HepG2 (cell line): Measurements from ENCODE around the gene COL9A3.

Source experiments
- CTCF ChIP-seq: sonication (generic); formaldehyde crosslinking; IDR thresholded peaks from 2 replicates; pipeline ENCODE4 v1.5.0; 2020; ENCODE audit warnings: mild to moderate bottlenecking, missing genetic modification reagents, moderate library complexity
- EZH2 ChIP-seq: conservative IDR thresholded peaks from 2 replicates; pipeline ENCODE4 v1.6.1; 2012; ENCODE audit warnings: mild to moderate bottlenecking, low read depth, low read length, moderate library complexity
- FUBP1 ChIP-seq: sonication (generic); formaldehyde crosslinking; IDR thresholded peaks from 2 replicates; pipeline ENCODE4 v1.5.1; 2020; ENCODE audit warnings: missing genetic modification reagents, mild to moderate bottlenecking, borderline replicate concordance
- IRF1 ChIP-seq: sonication (generic); formaldehyde crosslinking; IDR thresholded peaks from 2 replicates; pipeline ENCODE4 v1.4.0; 2020; ENCODE audit warnings: low read depth, mild to moderate bottlenecking, missing genetic modification reagents
- MZF1 ChIP-seq: sonication (generic); formaldehyde crosslinking; IDR thresholded peaks from 2 replicates; pipeline ENCODE4 v1.8.1; 2023; ENCODE audit warnings: mild to moderate bottlenecking, missing genetic modification reagents, borderline replicate concordance
- NFRKB ChIP-seq: fragments of 450-650 bp; IDR thresholded peaks from 2 replicates; pipeline ENCODE4 v1.6.1; 2017
- RXRA ChIP-seq: sonication (generic); formaldehyde crosslinking; IDR thresholded peaks from 2 replicates; pipeline ENCODE4 v1.5.1; 2020; ENCODE audit warnings: missing genetic modification reagents
- STAT5B ChIP-seq: sonication (generic); formaldehyde crosslinking; IDR thresholded peaks from 2 replicates; pipeline ENCODE4 v1.4.0; 2020; ENCODE audit warnings: missing genetic modification reagents
- TCF12 ChIP-seq, 2 experiments: fragments of 450-650 bp in 1 of 2; sonication (generic) in 1 of 2; formaldehyde crosslinking in 1 of 2; IDR thresholded peaks; 2 replicates each; pipeline versions ENCODE4 v1.6.1 to v1.8.0; 2017 to 2022; ENCODE audit warnings: antibody characterized with exemption in 1 of 2, mild to moderate bottlenecking in 1 of 2, missing genetic modification reagents in 1 of 2, moderate library complexity in 1 of 2
- ZBTB21 ChIP-seq: sonication (generic); formaldehyde crosslinking; IDR thresholded peaks from 2 replicates; pipeline ENCODE4 v1.4.0; 2020; ENCODE audit warnings: missing genetic modification reagents
- ZFYVE20 ChIP-seq: sonication (generic); formaldehyde crosslinking; IDR thresholded peaks from 2 replicates; pipeline ENCODE4 v1.8.0; 2023; ENCODE audit warnings: low read depth, mild to moderate bottlenecking, moderate library complexity, missing genetic modification reagents, borderline replicate concordance
- ZNF570 ChIP-seq: sonication (generic); formaldehyde crosslinking; IDR thresholded peaks from 2 replicates; pipeline ENCODE4 v1.4.0; 2020; ENCODE audit warnings: mild to moderate bottlenecking, missing genetic modification reagents, borderline replicate concordance
- ZNF646 ChIP-seq: sonication (generic); formaldehyde crosslinking; IDR thresholded peaks from 2 replicates; pipeline ENCODE4 v1.9.0; 2021; ENCODE audit warnings: mild to moderate bottlenecking, missing genetic modification reagents
- ZUFSP ChIP-seq: sonication (generic); formaldehyde crosslinking; IDR thresholded peaks from 2 replicates; pipeline ENCODE4 v1.9.0; 2021; ENCODE audit warnings: missing genetic modification reagents, mild to moderate bottlenecking, borderline replicate concordance

- no peak for TF ChIP-seq ZNF646 (CRISPR knock-in tag)
- no peak for TF ChIP-seq MZF1 (CRISPR knock-in tag)
- no peak for TF ChIP-seq ZBTB21 (CRISPR knock-in tag)
- TF ChIP-seq ZNF570, result no peak
- no peak for TF ChIP-seq RXRA (CRISPR knock-in tag)
- TF ChIP-seq FUBP1, result no peak
- no peak for TF ChIP-seq TCF12 (IDR thresholded peaks at IDR 0.05)
- no peak for TF ChIP-seq TCF12 (CRISPR knock-in tag; IDR thresholded peaks at IDR 0.05)
- no peak for TF ChIP-seq NFRKB
- no peak for TF ChIP-seq IRF1 (CRISPR knock-in tag)
- no peak for TF ChIP-seq ZUFSP (CRISPR knock-in tag)
- no peak for TF ChIP-seq ZFYVE20 (CRISPR knock-in tag)
- TF ChIP-seq STAT5B (CRISPR knock-in tag), result no peak
- no peak for TF ChIP-seq CTCF (CRISPR knock-in tag)
- TF ChIP-seq EZH2, result no peak
These were observed 13.4 kb downstream of the COL9A3 start for GRCh38 chr20:62830251-62830650.
